Neural cell (in vitro differentiated cells): ENCODE data around the gene KRTAP4-1. TPM values are rescaled to one million over a fixed set of nuclear protein-coding genes. Genes with fewer than 3 reads are reported as not detected.

Experiments used
- H2AFZ ChIP-seq: fragments of 200-600, 300-800 bp; sonication (generic), shearing (Covaris generic); 2 replicates; pipeline ENCODE4 v1.6.0; 2014; ENCODE audit warnings: low read depth, mild to moderate bottlenecking, antibody characterized with exemption, low read length, moderate library complexity
- H3F3A ChIP-seq: fragments of 200-600 bp; shearing (Covaris generic); 2 replicates; pipeline ENCODE4 v1.6.1; 2016; ENCODE audit warnings: mild to moderate bottlenecking, moderate library complexity, mixed read lengths, antibody characterized with exemption, low read length; ENCODE audit not compliant: insufficient read depth, poor library complexity, severe bottlenecking
- H3K27ac ChIP-seq: fragments of 200-600, 300-800 bp; sonication (generic), shearing (Covaris generic); 2 replicates; pipeline ENCODE4 v1.5.1; 2014; ENCODE audit warnings: mild to moderate bottlenecking, low read length, moderate library complexity
- H3K27me3 ChIP-seq: fragments of 300-800, 200-600 bp; sonication (generic), shearing (Covaris generic); 2 replicates; pipeline ENCODE4 v1.6.0; 2014; ENCODE audit warnings: mild to moderate bottlenecking, low read depth, low read length, moderate library complexity; ENCODE audit not compliant: insufficient read depth
- H3K36me3 ChIP-seq: fragments of 300-800, 200-600 bp; sonication (generic), shearing (Covaris generic); 2 replicates; pipeline ENCODE4 v1.5.1; 2014; ENCODE audit warnings: mild to moderate bottlenecking, antibody characterized with exemption, low read length, moderate library complexity; ENCODE audit not compliant: insufficient read depth
- H3K4me2 ChIP-seq: fragments of 300-800, 200-600 bp; sonication (generic), shearing (Covaris generic); 2 replicates; pipeline ENCODE4 v1.6.0; 2014; ENCODE audit warnings: mild to moderate bottlenecking, low read length
- H3K4me3 ChIP-seq: fragments of 300-800, 200-600 bp; sonication (generic), shearing (Covaris generic); 2 replicates; pipeline ENCODE4 v1.5.1; 2014; ENCODE audit warnings: mild to moderate bottlenecking, low read length, moderate library complexity
- H3K79me2 ChIP-seq: fragments of 200-600 bp; shearing (Covaris generic); replicated peaks from 2 replicates; pipeline ENCODE4 v1.6.0; 2014; ENCODE audit warnings: mild to moderate bottlenecking, low read length, moderate library complexity; ENCODE audit not compliant: insufficient read depth
- H3K9ac ChIP-seq: fragments of 300-800, 200-600 bp; sonication (generic), shearing (Covaris generic); 2 replicates; pipeline ENCODE4 v1.6.1; 2016; ENCODE audit warnings: mild to moderate bottlenecking, low read length, mixed read lengths
- H3K9me2 ChIP-seq: fragments of 200-600 bp; shearing (Covaris generic); 2 replicates; pipeline ENCODE4 v1.6.1; 2016; ENCODE audit warnings: mild to moderate bottlenecking, low read length, mixed read lengths; ENCODE audit not compliant: insufficient read depth
- H3K9me3 ChIP-seq: fragments of 200-600, 300-800 bp; sonication (generic), shearing (Covaris generic); 2 replicates; pipeline ENCODE4 v1.6.1; 2016; ENCODE audit warnings: mild to moderate bottlenecking, mixed run types, low read length, moderate library complexity, mixed read lengths
- H4K20me1 ChIP-seq: fragments of 200-600 bp; shearing (Covaris generic); 2 replicates; pipeline ENCODE4 v1.6.1; 2016; ENCODE audit warnings: mild to moderate bottlenecking, mixed run types; ENCODE audit not compliant: insufficient read depth
- EP300 ChIP-seq: fragments of 450-650 bp; conservative IDR thresholded peaks from 2 replicates; pipeline ENCODE4 v1.6.1; 2014; ENCODE audit warnings: antibody characterized with exemption, mild to moderate bottlenecking, moderate library complexity; ENCODE audit not compliant: poor library complexity, severe bottlenecking
- EZH2 ChIP-seq: fragments of 200-600, 300-800 bp; shearing (Covaris generic), sonication (generic); IDR thresholded peaks from 2 replicates; pipeline ENCODE4 v1.6.1; 2014; ENCODE audit warnings: antibody characterized with exemption, low read length, borderline replicate concordance, mild to moderate bottlenecking; ENCODE audit not compliant: insufficient read depth, poor library complexity, severe bottlenecking
- MXI1 ChIP-seq: fragments of 450-650 bp; conservative IDR thresholded peaks from 2 replicates; pipeline ENCODE4 v1.6.1; 2014; ENCODE audit warnings: antibody characterized with exemption, mild to moderate bottlenecking; ENCODE audit not compliant: poor library complexity, severe bottlenecking
- POLR2AphosphoS5 ChIP-seq: IDR thresholded peaks from 2 replicates; pipeline ENCODE4 v1.6.1; 2012
- RAD21 ChIP-seq: fragments of 450-650 bp; conservative IDR thresholded peaks from 2 replicates; pipeline ENCODE4 v1.6.1; 2014; ENCODE audit warnings: antibody characterized with exemption, mild to moderate bottlenecking, moderate library complexity
- SMC3 ChIP-seq: fragments of 450-650 bp; conservative IDR thresholded peaks from 2 replicates; pipeline ENCODE4 v1.6.1; 2014; ENCODE audit warnings: antibody characterized with exemption, mild to moderate bottlenecking, moderate library complexity; ENCODE audit not compliant: poor library complexity
- TAF1 ChIP-seq: IDR thresholded peaks from 2 replicates; pipeline ENCODE4 v1.6.1; 2012; ENCODE audit warnings: low read depth
- polyA plus RNA-seq: library from polyadenylated mRNA; depleted of rRNA; stranded (reverse); fragments of >200 nt; gene quantifications from 2 replicates; pipeline ENCODE4 v1.2.3, GENCODE V29; 2014
- TF ChIP-seq, protein P1 (sequence below): fragments of 450-650 bp; IDR thresholded peaks from 2 replicates; pipeline ENCODE4 v1.5.1; 2014; ENCODE audit warnings: antibody characterized with exemption, mild to moderate bottlenecking, moderate library complexity; ENCODE audit not compliant: poor library complexity, severe bottlenecking
- TF ChIP-seq, protein P2 (sequence below): IDR thresholded peaks from 2 replicates; pipeline ENCODE4 v1.6.1; 2012; ENCODE audit warnings: borderline replicate concordance

KRTAP4-1 gene
- polyA plus RNA-seq, 1 donor from 2014 or later: not detected

DNA sequence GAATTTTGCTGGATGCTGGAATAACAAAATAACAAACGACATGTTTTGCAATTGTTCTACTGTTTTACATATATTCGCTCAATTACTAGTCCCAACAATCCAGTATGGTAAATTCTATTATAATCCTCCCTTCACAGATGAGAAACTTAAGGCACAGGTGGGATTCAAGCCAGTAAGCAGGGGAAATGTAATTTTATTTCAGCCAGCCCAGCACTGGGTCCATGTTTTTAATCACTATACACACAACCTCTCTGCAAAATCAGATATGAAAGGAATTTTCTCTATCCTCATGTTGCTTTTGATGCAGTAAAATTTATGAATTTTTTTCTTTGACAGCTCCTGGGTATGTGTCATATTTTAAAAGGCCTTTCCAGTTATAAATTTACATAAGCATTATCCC is 39.5 kb downstream of the KRTAP4-1 start:
- TF ChIP-seq EP300: no peak
- no peak for TF ChIP-seq EZH2
- no peak for TF ChIP-seq POLR2AphosphoS5
- no peak for TF ChIP-seq SMC3
- TF ChIP-seq RAD21: no peak
- TF ChIP-seq, protein P1, sequence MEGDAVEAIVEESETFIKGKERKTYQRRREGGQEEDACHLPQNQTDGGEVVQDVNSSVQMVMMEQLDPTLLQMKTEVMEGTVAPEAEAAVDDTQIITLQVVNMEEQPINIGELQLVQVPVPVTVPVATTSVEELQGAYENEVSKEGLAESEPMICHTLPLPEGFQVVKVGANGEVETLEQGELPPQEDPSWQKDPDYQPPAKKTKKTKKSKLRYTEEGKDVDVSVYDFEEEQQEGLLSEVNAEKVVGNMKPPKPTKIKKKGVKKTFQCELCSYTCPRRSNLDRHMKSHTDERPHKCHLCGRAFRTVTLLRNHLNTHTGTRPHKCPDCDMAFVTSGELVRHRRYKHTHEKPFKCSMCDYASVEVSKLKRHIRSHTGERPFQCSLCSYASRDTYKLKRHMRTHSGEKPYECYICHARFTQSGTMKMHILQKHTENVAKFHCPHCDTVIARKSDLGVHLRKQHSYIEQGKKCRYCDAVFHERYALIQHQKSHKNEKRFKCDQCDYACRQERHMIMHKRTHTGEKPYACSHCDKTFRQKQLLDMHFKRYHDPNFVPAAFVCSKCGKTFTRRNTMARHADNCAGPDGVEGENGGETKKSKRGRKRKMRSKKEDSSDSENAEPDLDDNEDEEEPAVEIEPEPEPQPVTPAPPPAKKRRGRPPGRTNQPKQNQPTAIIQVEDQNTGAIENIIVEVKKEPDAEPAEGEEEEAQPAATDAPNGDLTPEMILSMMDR: no peak
- TF ChIP-seq MXI1: no peak
- no peak for TF ChIP-seq TAF1
- TF ChIP-seq, protein P2, sequence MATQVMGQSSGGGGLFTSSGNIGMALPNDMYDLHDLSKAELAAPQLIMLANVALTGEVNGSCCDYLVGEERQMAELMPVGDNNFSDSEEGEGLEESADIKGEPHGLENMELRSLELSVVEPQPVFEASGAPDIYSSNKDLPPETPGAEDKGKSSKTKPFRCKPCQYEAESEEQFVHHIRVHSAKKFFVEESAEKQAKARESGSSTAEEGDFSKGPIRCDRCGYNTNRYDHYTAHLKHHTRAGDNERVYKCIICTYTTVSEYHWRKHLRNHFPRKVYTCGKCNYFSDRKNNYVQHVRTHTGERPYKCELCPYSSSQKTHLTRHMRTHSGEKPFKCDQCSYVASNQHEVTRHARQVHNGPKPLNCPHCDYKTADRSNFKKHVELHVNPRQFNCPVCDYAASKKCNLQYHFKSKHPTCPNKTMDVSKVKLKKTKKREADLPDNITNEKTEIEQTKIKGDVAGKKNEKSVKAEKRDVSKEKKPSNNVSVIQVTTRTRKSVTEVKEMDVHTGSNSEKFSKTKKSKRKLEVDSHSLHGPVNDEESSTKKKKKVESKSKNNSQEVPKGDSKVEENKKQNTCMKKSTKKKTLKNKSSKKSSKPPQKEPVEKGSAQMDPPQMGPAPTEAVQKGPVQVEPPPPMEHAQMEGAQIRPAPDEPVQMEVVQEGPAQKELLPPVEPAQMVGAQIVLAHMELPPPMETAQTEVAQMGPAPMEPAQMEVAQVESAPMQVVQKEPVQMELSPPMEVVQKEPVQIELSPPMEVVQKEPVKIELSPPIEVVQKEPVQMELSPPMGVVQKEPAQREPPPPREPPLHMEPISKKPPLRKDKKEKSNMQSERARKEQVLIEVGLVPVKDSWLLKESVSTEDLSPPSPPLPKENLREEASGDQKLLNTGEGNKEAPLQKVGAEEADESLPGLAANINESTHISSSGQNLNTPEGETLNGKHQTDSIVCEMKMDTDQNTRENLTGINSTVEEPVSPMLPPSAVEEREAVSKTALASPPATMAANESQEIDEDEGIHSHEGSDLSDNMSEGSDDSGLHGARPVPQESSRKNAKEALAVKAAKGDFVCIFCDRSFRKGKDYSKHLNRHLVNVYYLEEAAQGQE: no peak
- H3K9ac ChIP-seq: no peak overlapping the region
- no peak overlapping the region for H3K4me2 ChIP-seq
- no peak overlapping the region for H3K4me3 ChIP-seq
- H2AFZ ChIP-seq: no peak overlapping the region
- H4K20me1 ChIP-seq: no peaks in the 10 kb centered on the region
- H3K27me3 ChIP-seq: no peaks in the 10 kb centered on the region
- no peaks in the 10 kb centered on the region for H3K79me2 ChIP-seq
- no peaks in the 10 kb centered on the region for H3F3A ChIP-seq
- H3K9me3 ChIP-seq: peaks cover under 1% of the 10 kb centered on the region
- no peak overlapping the region for H3K27ac ChIP-seq
- no peaks in the 10 kb centered on the region for H3K9me2 ChIP-seq
- H3K36me3 ChIP-seq: no peaks in the 10 kb centered on the region

DNA sequence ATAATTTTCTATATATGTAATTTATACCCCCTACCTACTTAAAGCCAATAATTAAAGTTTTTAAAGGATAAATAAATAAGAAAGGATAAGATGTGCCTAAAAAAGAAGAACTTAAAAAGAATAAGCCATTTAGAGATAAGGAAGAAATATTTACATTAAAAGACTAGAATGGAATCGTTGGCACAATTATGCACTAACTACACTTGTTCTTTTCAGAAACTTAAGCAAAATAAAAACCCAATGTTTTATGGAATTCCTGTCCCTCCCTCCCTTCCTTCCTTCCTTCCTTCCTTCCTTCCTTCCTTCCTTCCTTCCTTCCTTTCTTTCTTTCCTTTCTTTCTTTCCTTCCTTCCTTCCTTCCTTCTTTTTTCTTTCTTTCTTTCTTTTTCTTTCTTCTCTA is 39.9 kb downstream of the KRTAP4-1 start:
- no peak overlapping the region for H3K9ac ChIP-seq
- no peak overlapping the region for H3K4me2 ChIP-seq
- no peaks in the 10 kb centered on the region for H3K27me3 ChIP-seq
- H3K79me2 ChIP-seq: no peaks in the 10 kb centered on the region
- no peak overlapping the region for H3K4me3 ChIP-seq
- no peaks in the 10 kb centered on the region for H3F3A ChIP-seq
- H3K36me3 ChIP-seq: no peaks in the 10 kb centered on the region
- H3K27ac ChIP-seq: no peak overlapping the region
- peaks cover 5% of the 10 kb centered on the region for H3K9me3 ChIP-seq
- H3K9me2 ChIP-seq: no peaks in the 10 kb centered on the region
- no peaks in the 10 kb centered on the region for H4K20me1 ChIP-seq
- TF ChIP-seq RAD21: no peak
- no peak for TF ChIP-seq EP300
- TF ChIP-seq, protein P2: no peak
- TF ChIP-seq, protein P1: no peak
- TF ChIP-seq SMC3: no peak
- no peak for TF ChIP-seq MXI1
- no peak for TF ChIP-seq TAF1
- no peak for TF ChIP-seq EZH2
- TF ChIP-seq POLR2AphosphoS5: no peak
- no peak overlapping the region for H2AFZ ChIP-seq
